ENCODE data around the gene TAS1R3.

DNA sequence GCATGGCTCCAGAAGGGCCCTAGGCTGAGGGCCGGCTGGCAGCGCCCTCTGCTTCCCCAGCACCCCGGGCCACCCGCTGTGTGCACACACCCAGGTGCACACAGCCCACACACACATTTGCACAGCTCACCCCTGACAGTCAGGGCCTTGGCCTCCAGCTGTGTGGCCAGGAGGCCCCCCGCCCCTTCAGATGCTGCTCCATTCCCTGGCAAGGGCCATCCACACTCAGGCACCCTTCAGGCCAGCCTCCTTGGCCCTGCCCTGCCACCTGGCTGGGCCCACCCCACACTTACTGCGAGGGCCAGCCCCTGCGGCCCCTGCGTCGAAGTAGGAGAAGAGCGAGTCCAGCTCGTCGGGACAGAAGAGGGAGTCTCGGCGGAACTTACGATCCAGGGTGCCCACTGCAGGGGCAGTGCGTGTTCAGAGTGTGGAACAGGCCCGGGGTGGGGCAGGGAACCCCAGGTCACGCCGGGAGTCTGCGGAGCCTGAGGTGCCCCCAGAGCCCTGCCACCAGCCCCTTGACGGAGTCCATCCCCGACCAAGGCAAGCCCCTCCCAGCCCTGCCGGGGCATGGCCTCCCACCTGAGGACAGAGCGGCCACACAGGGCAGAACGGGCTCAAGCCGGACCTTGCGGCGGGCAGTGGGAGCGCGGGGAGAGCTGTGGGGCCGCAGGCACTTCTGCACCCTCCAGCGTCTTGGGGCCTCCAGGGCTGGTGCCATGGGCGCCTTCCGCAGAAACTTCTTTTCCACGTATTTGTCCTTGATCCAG is 35.7 kb upstream of the TAS1R3 start:
- TF ChIP-seq POLR2AphosphoS5 (IDR thresholded peaks at IDR 0.05; ENCODE audit: low read depth, low read length) (no peak), SIN3A (IDR thresholded peaks at IDR 0.05; ENCODE audit: borderline replicate concordance, insufficient read depth, low read length) (no peak)

Measured in PFSK-1 (cell line).